Activated T-helper 1 cell treated with Interleukin-2 at 50 U/mL for 16 hours (primary cell): ENCODE data around the gene ANTXR1.

Experiments used
- DNase-seq: peaks from one replicate; pipeline ENCODE4 v3.0.0-alpha.2; 2020; ENCODE audit warnings: low read depth

Gene ANTXR1

GRCh38 chr2:69034122-69034521 is 21.1 kb downstream of the ANTXR1 start:
- no peak for DNase-seq

DNA sequence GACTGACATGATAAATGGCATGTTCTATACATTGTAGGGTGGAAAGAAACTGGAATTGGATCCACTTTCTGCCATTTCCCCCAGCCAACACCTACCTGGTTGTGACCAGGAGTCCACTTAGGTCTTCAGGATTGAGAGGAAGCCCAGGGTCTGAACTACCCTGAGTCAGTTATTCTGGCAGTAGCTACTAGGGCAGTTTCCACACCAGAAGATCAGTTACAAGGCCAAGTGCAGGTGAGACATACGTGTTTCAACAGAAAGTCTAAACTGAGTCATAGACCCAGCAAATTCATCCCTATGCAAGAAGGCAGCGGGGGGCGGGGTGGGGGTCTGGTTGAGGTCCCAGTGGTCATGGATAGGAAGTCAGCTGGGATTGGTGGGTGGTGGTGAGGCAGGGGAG is 21.9 kb downstream of the ANTXR1 start:
- no peak for DNase-seq

DNA sequence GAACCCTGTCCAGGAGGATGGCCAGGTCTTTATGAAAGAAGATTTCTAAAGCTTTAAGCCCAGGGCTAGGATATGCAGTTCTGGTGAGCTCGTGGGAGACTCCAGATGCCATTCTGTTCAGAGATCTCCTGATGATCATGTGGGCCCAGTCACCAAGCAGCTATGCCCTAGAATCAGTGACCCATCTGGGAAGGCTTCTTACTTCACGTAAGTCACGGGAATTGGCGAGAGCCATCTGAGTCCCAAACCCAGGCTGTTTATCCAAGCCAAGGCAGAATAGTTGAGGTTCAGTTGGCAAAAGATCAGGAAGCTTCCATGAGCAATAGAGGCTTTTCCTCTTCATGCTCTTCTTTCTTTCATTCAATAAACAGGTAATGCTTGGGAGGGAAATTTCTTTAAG is 23.9 kb downstream of the ANTXR1 start:
- no peak for DNase-seq

DNA sequence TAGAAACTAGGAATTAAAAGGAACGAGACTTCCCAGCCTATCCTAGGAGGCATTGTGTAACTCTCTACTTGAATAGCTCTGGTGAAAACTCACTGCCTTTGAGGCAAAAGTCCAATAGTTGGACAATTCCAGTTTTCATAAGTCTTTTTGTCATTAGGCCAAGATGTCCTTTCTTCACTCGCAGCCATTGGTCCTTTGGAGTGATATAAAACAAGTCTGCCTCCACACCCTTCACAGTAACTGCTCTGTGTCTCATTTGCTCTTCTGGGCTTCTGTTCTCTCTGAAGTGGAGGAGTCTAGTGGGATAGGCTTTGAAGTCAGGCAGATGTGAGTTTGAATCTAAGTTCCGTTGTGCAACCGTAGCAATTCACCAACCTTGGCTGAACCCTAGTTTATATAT is 28.2 kb downstream of the ANTXR1 start:
- DNase-seq = no peak

DNA sequence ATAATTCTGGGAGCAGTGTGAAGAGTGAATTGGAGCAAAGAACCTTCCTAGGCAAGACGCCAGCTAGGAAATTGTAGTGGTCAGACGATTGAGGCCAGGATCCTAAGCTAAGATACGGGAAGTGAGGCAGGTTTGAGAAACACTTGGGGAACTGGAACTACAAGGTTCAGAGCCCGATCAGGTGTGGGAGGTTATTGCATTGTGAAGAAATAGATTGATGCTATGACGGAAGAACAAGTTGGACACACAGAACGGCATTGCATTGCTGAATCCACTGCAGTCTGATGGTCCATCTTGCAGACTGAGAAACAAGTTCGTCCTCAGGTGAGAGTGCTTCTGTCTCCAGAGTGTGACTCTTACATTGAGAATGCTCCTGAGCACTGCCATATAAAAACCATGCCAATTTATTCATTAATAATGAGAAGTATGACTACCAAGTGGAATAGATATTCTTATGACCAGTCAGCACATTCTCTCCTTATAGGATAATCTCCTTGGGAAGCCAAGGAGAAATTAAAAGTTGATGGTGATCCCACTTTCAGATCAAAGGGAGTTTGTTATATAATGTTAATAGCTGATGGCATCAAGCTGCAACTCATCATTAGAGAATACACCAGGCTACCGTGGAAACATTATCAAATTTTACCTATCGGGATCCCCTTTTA is 30.9 kb downstream of the ANTXR1 start:
- DNase-seq = no peak

DNA sequence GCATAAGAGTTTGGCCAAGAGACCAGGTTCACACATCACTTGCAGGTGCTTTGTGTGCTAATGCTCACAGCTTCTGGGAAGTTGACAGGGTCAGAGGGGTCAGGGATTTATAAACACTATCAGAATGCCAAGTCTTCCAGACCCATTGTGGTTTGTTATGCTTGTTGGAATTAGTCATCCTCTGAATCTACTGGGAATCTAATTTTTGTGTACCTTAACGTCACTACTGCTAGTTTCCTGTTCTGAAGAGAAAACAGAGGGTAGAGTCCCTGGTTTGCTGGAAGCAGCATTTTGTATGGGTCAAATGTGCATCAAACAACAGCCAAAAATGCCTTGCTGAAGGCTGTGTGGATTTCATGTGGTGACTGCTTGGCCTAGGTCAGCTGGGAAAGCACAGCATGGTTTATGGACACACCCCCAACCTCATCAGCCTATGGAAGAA is 33.3 kb downstream of the ANTXR1 start:
- DNase-seq = no peak

DNA sequence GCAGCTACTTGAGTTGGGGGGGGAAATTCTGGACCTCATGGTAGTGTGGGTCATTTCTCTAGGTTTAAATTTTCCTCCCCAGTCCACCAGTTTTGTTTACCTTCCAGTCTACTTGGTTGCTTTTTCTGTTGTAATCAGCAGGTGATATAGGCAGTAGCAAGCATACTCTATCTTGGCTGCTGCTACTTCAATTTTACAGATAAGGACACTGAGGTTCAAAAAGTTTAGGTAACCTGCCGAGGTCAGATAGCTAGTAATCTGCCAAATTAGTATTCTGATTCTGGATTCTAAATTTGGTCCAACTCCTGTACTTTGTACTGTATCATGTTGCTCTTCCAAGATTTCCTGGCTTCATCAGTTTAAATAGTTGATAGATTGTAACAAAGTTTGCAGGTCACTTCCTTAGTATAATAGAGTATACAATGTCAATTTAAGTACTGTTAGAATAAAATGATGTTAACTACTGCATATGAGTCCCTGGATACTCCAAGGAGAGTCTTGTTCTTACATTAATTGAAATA is 34.7 kb downstream of the ANTXR1 start:
- DNase-seq = no peak

DNA sequence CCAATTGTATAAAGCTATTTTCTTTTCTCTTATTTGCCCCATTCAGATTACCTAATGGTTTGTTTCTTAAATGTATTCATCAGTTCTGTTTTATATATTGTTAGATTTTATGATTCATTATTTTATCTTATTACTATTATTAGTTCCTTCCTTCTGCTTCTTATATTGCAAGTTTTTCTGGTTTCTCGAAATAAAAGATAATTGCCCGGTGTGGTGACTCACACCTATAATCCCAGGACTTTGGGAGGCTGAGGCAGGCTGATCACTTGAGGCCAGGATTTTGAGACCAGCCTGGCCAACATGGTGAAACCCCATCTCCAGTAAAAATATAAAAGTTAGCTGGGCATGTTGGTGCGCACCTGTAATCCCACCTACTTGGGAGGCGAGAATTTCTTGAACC is 37.8 kb downstream of the ANTXR1 start:
- no peak for DNase-seq

- DNase-seq = no peak
Observed at GRCh38 chr2:69053416-69053965, 40.5 kb downstream of the ANTXR1 start.

GRCh38 chr2:69054431-69054830 is 41.5 kb downstream of the ANTXR1 start:
- no peak for DNase-seq

DNA sequence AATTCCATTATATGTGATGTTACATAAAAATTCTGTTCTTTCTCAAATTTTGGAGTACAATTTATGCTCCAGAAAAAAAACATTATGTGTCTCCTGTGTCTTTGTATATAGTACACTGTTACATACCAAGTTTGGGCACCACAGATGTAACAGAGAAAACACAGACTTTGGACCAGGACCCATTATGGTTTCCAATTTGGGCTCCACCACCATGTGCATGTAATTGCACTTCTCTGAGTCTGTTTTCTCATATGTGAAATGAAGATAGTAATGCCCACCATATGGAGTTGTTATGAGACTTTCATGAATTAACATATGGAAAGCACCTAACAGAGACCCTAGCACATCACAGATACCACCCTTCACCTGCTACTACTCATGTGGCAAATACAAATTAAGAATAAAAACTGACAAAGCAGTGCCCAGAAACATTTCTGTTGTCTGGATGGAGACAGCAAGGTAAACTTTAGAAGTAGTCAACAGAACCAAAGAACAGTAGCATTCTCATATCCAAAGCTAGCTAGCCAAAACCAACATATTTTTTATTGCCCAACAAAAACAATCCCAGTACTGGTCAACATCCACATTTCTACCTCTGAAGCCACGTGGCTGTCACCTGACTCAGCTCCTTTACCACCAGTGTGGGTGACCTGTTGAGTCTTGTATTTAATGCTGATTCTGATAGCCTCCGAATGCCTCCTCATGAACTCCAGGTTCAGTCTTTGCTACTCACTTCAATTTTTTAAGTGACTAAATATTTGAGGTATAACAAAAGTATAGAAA is 42.9 kb downstream of the ANTXR1 start:
- DNase-seq = no peak

GRCh38 chr2:69057660-69058059 is 44.7 kb downstream of the ANTXR1 start:
- DNase-seq = no peak

DNA sequence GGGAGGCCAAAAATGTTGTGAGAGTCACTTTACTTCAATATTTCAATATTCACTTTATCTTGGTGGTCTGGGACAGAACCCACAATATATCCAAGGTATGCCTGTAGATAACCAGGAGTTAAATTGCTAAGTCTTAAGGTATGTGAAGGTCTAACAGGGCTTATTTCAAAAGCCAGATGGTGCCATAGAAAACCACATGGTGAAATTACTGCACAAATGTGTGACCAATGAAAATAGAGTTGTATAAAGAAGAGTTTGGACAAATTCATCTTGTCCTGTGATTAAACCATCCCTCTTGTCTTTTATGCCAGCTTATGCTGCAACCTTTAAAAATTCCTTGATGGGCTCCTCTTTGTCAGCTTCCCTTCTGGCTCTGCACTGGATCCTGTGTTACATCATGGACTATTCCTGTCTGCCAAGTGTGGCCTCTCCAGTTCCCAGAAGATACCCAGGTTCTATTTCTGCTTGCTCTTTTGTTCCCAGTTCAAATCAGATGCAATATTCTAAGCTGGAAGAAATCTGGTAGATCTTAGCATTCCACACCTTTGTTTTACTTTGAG is 46.8 kb downstream of the ANTXR1 start:
- DNase-seq = no peak

DNA sequence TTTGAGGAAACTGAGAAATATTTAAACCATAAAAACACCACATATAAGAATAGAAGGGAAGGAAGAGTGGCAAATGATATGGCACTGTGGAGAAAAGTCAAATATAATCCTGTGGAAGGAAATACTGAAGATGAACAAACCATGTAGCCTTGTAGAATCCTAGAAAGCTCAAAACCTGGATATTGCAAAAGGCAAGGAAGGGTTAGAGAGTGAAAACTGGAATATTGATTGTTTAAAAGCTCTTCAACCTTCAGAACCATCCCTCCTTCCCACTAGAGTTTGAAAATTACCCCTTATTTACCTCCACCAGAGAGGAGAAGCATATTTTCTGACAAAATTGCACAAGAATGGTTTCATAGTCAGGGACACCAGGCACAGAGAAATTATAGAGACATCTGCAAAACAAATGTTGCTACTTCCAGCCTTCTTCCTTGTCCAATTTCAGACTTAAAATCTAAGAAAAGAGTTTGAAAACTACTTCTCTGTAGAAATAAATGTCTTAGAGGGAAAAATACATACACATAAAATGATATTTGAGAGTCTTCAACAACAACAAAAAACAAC is 48.0 kb downstream of the ANTXR1 start:
- no peak for DNase-seq

- no peak for DNase-seq
Observed at GRCh38 chr2:69061525-69061924, 48.5 kb downstream of the ANTXR1 start.

DNA sequence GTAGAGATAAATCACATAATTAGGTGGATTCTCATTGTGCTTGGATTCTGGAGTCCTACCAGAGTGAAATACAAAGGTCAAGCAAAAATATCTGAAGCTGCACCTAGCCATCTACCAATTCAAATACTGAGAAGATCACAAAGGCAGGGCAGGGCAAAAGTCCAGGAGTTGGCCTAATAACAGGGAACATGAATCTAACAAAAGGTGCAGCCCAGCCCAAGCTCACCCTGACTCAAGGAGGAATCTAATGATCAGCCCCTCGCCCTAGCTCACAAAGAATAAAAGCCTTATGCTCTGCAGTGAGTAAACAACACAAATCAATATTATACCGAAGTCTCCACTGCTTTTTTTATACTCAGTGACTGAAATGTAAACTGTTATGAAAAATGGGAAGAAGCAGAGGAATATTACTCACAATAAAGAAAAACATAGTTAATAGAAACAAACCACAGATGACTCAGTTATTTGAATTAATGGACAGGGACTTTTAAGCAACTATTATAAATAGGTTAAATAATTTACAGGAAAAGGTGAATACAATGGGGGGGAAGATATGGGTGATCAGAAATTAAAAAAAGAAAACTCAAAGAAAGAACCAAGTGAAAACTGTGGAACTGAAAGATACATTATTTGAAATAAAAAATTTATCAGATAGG is 49.5 kb downstream of the ANTXR1 start:
- DNase-seq = no peak

- DNase-seq = no peak
Observed at GRCh38 chr2:69065735-69066336, 52.9 kb downstream of the ANTXR1 start.

DNA sequence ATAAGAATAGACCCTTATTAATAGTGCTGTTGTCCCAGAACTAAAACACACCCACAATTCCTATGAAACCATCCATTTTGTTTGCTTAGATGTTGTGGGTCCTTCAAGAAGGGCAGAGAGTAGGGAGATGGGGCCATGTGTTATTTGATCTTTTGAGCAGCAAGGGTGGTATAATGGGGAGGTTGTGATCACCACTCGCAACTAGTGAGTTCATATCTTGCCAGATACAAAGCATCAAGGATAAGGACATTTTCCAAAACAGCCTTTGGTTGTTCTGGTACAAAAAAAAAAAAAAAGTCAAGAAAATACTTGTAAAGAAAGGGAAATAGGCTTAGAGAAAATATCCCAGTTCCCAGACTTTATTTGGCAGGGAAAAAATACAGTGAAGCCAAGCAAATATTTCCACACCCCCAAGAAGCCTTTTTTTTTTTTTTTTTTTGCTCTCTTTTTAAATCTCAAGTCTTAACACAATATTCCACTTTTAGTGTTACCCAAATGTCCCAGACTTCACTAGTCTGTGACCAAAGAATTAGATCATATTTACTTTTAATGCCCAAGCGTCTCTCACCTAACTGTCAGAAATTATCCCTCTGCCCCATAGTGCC is 54.1 kb downstream of the ANTXR1 start:
- DNase-seq = no peak

- no peak for DNase-seq
Observed at GRCh38 chr2:69067866-69068265, 54.9 kb downstream of the ANTXR1 start.

DNA sequence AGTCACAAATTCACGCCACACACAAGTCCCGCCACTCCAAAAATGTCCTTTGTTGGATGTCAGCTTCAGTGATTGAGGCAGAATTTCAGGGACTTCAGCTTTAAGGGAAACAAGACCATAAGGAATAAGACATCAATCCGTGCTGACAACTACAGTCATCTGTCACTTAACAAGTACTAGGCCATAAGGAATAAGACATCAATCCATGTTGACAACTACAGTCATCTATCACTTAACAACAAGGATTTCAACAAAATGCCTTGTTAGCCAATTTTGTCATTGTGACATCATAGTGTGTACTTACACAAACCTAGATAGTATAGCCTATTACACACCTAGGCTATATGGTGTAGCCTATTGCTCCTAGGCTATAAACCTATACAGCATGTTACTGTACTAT is 58.0 kb downstream of the ANTXR1 start:
- DNase-seq = no peak

DNA sequence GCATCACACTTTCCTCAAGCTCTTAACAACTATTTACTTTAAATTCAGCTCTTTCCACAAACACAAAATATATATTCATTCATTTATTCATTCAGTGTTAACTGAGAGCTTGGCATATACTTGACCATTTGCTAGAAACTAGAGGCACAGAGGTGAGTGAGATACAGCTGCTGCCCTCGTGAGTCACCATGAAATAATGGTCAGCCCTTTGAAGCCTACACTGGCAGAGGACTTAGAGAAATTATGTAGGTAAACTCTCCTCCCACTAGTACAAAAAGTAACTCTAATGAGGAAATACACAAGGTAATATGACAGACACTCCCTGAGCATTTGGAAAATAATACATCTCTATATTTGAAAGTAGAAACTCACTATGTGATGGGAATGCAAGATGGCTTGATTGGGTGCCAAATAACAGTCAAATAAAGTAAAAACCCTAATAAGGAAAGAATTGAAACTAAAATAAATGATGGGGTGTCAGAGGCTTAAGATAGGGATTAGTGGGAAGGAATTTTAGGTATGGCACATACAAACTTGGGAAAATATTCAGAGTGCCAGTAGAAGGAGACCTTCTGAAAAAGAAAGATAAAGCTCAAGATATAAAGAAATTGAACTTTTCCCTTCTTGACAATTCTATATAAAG is 61.1 kb downstream of the ANTXR1 start:
- no peak for DNase-seq
